IMR-90 (cell line): ENCODE measurements around the gene ARHGEF1. TPM values are rescaled to one million over a fixed set of nuclear protein-coding genes. Genes with fewer than 3 reads are reported as not detected.
"Not testable (repeated sequence)": the region's sequence is repeated elsewhere in the genome, so short reads cannot be mapped to it uniquely, and the experiment has no call there.

Experiments used
- ATAC-seq: fragments of 200-7000 bp; cut with Tn5 transposase; 2 replicates; pipeline ENCODE4 v1.9.1; 2020; ENCODE audit warnings: low read depth, mild to moderate bottlenecking, moderate library complexity
- BruUV-seq: library from RNA; stranded (reverse); fragments of 400-500 nt; replicated peaks from 2 replicates; lab custom pipeline; 2021; lab: Mats Ljungman, UMichigan
- CTCF ChIA-PET: fragments of 300-600 bp; formaldehyde crosslinking; extraction: SDS; loops from one replicate; lab custom pipeline; 2021; ENCODE audit warnings: antibody characterized with exemption; lab: Yijun Ruan, JAX
- POLR2A ChIA-PET: fragments of 300-600 bp; sonication (Branson Sonifier 250); formaldehyde crosslinking; loops from one replicate; lab custom pipeline; 2022; ENCODE audit warnings: antibody characterized with exemption; ENCODE audit not compliant: unreplicated experiment; lab: Charles Lee
- DNase-seq: peaks from one replicate; pipeline ENCODE4 v3.0.0; 2013
- H2AFZ ChIP-seq: replicated peaks from 2 replicates; pipeline ENCODE3; 2013; ENCODE audit warnings: low read length, mild to moderate bottlenecking; ENCODE audit not compliant: poor library complexity
- H2AK5ac ChIP-seq: 2 replicates; pipeline ENCODE4 v1.6.1; 2013; ENCODE audit warnings: low read depth, low read length, inconsistent platforms
- H2AK9ac ChIP-seq: replicated peaks from 2 replicates; pipeline ENCODE3; 2013; ENCODE audit warnings: mild to moderate bottlenecking, low read depth, low read length, moderate library complexity; ENCODE audit not compliant: poor library complexity
- H2BK120ac ChIP-seq: 2 replicates; pipeline ENCODE4 v1.6.1; 2013; ENCODE audit warnings: low read depth, low read length, inconsistent platforms
- H2BK15ac ChIP-seq: 3 replicates; pipeline ENCODE4 v1.6.1; 2013; ENCODE audit warnings: low read depth, low read length, inconsistent platforms
- H2BK20ac ChIP-seq: 2 replicates; pipeline ENCODE4 v1.6.1; 2013; ENCODE audit warnings: low read depth, mild to moderate bottlenecking, inconsistent platforms, low read length, moderate library complexity
- H2BK5ac ChIP-seq: 2 replicates; pipeline ENCODE4 v1.6.1; 2013; ENCODE audit warnings: mild to moderate bottlenecking, low read depth, low read length, inconsistent platforms; ENCODE audit not compliant: poor library complexity, severe bottlenecking
- H3K14ac ChIP-seq: replicated peaks from 2 replicates; pipeline ENCODE4 v1.6.1; 2013; ENCODE audit warnings: low read depth, low read length, inconsistent platforms
- H3K18ac ChIP-seq: 2 replicates; pipeline ENCODE4 v1.6.1; 2013; ENCODE audit warnings: low read depth, low read length, control low read depth
- H3K23ac ChIP-seq: 2 replicates; pipeline ENCODE4 v1.6.1; 2013; ENCODE audit warnings: low read depth, low read length, inconsistent platforms
- H3K27ac ChIP-seq: 2 replicates; pipeline ENCODE4 v1.5.1; 2013; ENCODE audit warnings: mild to moderate bottlenecking, control low read depth, low read length; ENCODE audit not compliant: insufficient read depth
- H3K27me3 ChIP-seq: 2 replicates; pipeline ENCODE4 v1.6.1; 2013; ENCODE audit warnings: low read length; ENCODE audit not compliant: control insufficient read depth, insufficient read depth
- H3K36me3 ChIP-seq: 2 replicates; pipeline ENCODE4 v1.6.1; 2013; ENCODE audit warnings: low read length, mixed read lengths; ENCODE audit not compliant: control insufficient read depth, insufficient read depth
- H3K4ac ChIP-seq: 2 replicates; pipeline ENCODE4 v1.6.1; 2013; ENCODE audit warnings: low read depth, low read length, inconsistent platforms
- H3K4me1 ChIP-seq: 2 replicates; pipeline ENCODE4 v1.6.1; 2013; ENCODE audit warnings: low read length, mixed read lengths; ENCODE audit not compliant: control insufficient read depth, insufficient read depth
- H3K4me2 ChIP-seq: 2 replicates; pipeline ENCODE4 v1.6.1; 2013; ENCODE audit warnings: low read depth, mild to moderate bottlenecking, control low read depth, low read length, moderate library complexity
- H3K4me3 ChIP-seq: 2 replicates; pipeline ENCODE4 v1.5.1; 2013; ENCODE audit warnings: low read depth, mild to moderate bottlenecking, control low read depth, low read length, moderate library complexity; ENCODE audit not compliant: insufficient read depth
- H3K56ac ChIP-seq: 2 replicates; pipeline ENCODE4 v1.6.1; 2013; ENCODE audit warnings: low read length, inconsistent platforms; ENCODE audit not compliant: insufficient read depth; ENCODE audit errors: extremely low read depth
- H3K79me1 ChIP-seq, 2 experiments: 2 replicates each; pipeline ENCODE4 v1.6.1; 2013; ENCODE audit warnings: low read length in 2 of 2, inconsistent platforms in 1 of 2, low read depth in 1 of 2
- H3K9ac ChIP-seq: 2 replicates; pipeline ENCODE4 v1.6.1; 2013; ENCODE audit warnings: low read depth, low read length, control low read depth
- H3K9me1 ChIP-seq: 2 replicates; pipeline ENCODE4 v1.6.1; 2013; ENCODE audit warnings: low read length, inconsistent platforms; ENCODE audit not compliant: insufficient read depth
- H3K9me3 ChIP-seq: 2 replicates; pipeline ENCODE4 v1.6.1; 2013; ENCODE audit warnings: low read length; ENCODE audit not compliant: control insufficient read depth, insufficient read depth
- H4K20me1 ChIP-seq: 2 replicates; pipeline ENCODE4 v1.6.1; 2013; ENCODE audit warnings: low read length, inconsistent platforms; ENCODE audit not compliant: insufficient read depth
- H4K5ac ChIP-seq: 2 replicates; pipeline ENCODE4 v1.6.1; 2013; ENCODE audit warnings: mild to moderate bottlenecking, low read depth, low read length, control low read depth
- H4K8ac ChIP-seq, 2 experiments: 2 replicates each; pipeline ENCODE4 v1.6.1; 2013; ENCODE audit warnings: low read depth in 2 of 2, low read length in 2 of 2, control low read depth in 1 of 2, inconsistent platforms in 1 of 2
- H4K91ac ChIP-seq: 2 replicates; pipeline ENCODE4 v1.6.1; 2013; ENCODE audit warnings: low read depth, low read length, inconsistent platforms; ENCODE audit not compliant: insufficient read depth
- CEBPB ChIP-seq: IDR thresholded peaks from 2 replicates; pipeline ENCODE4 v1.6.1; 2012; ENCODE audit warnings: low read depth, low read length, improper control_type of control experiment
- CHD1 ChIP-seq: IDR thresholded peaks from 2 replicates; pipeline ENCODE4 v1.6.1; 2012; ENCODE audit warnings: low read depth, low read length, improper control_type of control experiment
- MAFK ChIP-seq: IDR thresholded peaks from 2 replicates; pipeline ENCODE4 v1.6.1; 2012; ENCODE audit warnings: low read depth, low read length, improper control_type of control experiment
- MXI1 ChIP-seq: IDR thresholded peaks from 2 replicates; pipeline ENCODE4 v1.6.1; 2012; ENCODE audit warnings: low read depth, mild to moderate bottlenecking, low read length, moderate library complexity, borderline replicate concordance
- NFE2L2 ChIP-seq: fragments of 150-350 bp; IDR thresholded peaks from 2 replicates; pipeline ENCODE4 v1.6.1; 2016; ENCODE audit warnings: low read depth, mild to moderate bottlenecking, low read length
- POLR2A ChIP-seq: IDR thresholded peaks from 2 replicates; pipeline ENCODE4 v1.6.1; 2012; ENCODE audit warnings: mild to moderate bottlenecking, low read depth, low read length
- RCOR1 ChIP-seq: IDR thresholded peaks from 2 replicates; pipeline ENCODE4 v1.6.1; 2012; ENCODE audit warnings: mild to moderate bottlenecking, low read length, improper control_type of control experiment; ENCODE audit not compliant: insufficient replicate concordance
- WGBS, 2 experiments: methylation state at CpG; one replicate each; pipeline versions ENCODE4 v1.1.5 to v1.1.7; 2013; ENCODE audit warnings: missing lambda C conversion rate in 2 of 2; ENCODE audit not compliant: insufficient read length in 1 of 2; ENCODE audit errors: extremely low coverage in 2 of 2; 5-methylcytosine and 5-hydroxymethylcytosine counted together
- dilution Hi-C: fragments of 300-500 bp; cut with HindIII; formaldehyde crosslinking; loops from one replicate; pipeline ENCODE4 v1.14.3; 2018; ENCODE audit warnings: low sequenced_read_pairs; ENCODE audit not compliant: unreplicated experiment
- in situ Hi-C: fragments of 300-500 bp; cut with MboI; formaldehyde crosslinking; loops from 3 replicates; pipeline ENCODE4 v1.14.3; 2019; ENCODE audit warnings: low sequenced_read_pairs, inconsistent platforms, mixed read lengths
- intact Hi-C: fragments of 100-400 bp; cut with micrococcal nuclease; formaldehyde crosslinking; loops from 2 replicates; pipeline ENCODE4 v1.10.0; 2022
- polyA plus RNA-seq, 3 experiments: library from polyadenylated mRNA; depleted of rRNA; stranded (reverse); fragments of >200 nt; gene quantifications; 2 replicates each; pipeline ENCODE4 v1.2.3, GENCODE V29; 2012; ENCODE audit warnings: low replicate concordance in 1 of 3
- total RNA-seq: library from RNA; depleted of rRNA; stranded (reverse); fragments of >200 nt; gene quantifications from 2 replicates; pipeline ENCODE4 v1.2.3, GENCODE V29; 2012

Gene ARHGEF1
- total and polyA plus RNA-seq, 2 of the 4 experiments (the other 2 are of a cell fraction) = 11.5 to 47.1 TPM

DNA sequence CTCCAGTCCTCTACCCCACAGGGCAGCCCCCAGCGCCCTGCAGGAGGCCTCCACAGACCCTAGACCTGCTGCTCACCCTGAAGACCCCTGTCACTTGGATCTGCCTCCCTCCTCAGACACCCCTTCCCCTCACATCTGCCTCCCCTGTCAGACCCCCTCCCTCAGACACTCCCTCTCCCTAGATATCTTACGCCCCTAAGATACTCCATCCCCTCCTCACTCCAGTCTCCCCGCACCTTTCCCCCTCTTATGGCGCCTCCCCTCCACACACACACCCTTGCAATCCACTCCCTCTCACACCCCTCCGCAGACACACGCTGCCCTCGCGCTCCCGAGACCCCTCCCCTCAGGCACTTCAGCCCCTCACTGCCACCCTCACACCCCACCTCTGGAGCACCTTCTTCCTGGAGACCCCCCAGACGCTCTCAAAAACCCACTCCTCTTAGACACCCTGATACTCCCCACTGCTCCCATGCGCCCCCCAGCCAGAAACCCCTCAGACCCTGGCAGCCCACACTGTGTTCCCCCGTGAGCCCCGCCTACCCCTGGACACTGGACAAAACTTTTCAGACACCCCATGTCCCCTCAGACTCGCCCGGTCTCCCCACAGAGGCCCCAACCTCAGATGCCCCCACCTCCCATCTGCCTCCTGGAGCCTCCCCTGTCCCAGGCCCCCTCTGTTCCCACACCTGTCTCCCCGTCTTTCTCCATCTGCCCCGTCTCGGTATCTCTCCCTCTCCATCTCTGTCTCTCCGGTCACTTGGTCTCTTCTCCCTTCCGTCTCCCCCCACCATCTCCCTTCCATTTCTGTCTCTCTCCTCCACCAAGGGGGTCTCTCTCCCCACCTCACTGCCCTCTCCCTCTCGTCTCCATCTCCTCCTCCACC, 30.8 kb downstream of the ARHGEF1 start:
- in situ Hi-C loops (no loop called here), dilution Hi-C loops (no loop called here), intact Hi-C loops (no loop called here)
- Histone ChIP-seq H2BK120ac (no peak overlapping the region), H3K56ac (no peak overlapping the region), H3K9me1 (peaks cover 8% of the 10 kb centered on the region), H2BK20ac (no peak overlapping the region), H4K20me1 (peaks cover 28% of the 10 kb centered on the region), H3K9me3 (no peaks in the 10 kb centered on the region), H2AFZ (no peak overlapping the region), H3K14ac (no peak overlapping the region), H3K4me1 (0 out of 2 replicates have a peak, but pooled peaks cover 2% of the 10 kb centered on the region), H3K36me3 (no peaks in the 10 kb centered on the region), H2AK5ac (no peak overlapping the region), H2BK15ac (no peak overlapping the region), H3K4ac (no peak overlapping the region), H4K91ac (no peak overlapping the region), H3K27ac (no peak overlapping the region), H3K27me3 (peaks cover 72% of the 10 kb centered on the region), H4K8ac (no peak overlapping the region), H2AK9ac (no peak overlapping the region), H4K5ac (no peak overlapping the region), H3K18ac (no peak overlapping the region), H2BK5ac (no peak overlapping the region), H3K4me3 (no peak overlapping the region), H3K9ac (no peak overlapping the region), H3K4me2 (no peak overlapping the region), H3K23ac (no peak overlapping the region), H3K79me1 (no peaks in the 10 kb centered on the region)
- DNase-seq (no peak), ATAC-seq (no peak)
- TF ChIP-seq POLR2A (no peak), CEBPB (no peak), MAFK (no peak), MXI1 (no peak), CHD1 (no peak), RCOR1 (no peak), NFE2L2 (no peak)
- BruUV-seq = no TSS peak
- CTCF ChIA-PET = no interaction called here
- 4% methylated on average over 16 of the region's 21 CpGs; no CpG with 5 or more reads in 1 of the 2 experiments for WGBS, 2 experiments
- POLR2A ChIA-PET = no interaction called here

- peaks cover 78% of the 10 kb centered on the region for H3K27me3 ChIP-seq
- H3K18ac ChIP-seq, H3K36me3 ChIP-seq, ATAC-seq, dilution Hi-C loops, H2BK5ac ChIP-seq, CTCF ChIA-PET, H2BK20ac ChIP-seq, BruUV-seq, H3K4me1 ChIP-seq, H4K91ac ChIP-seq, intact Hi-C loops, H3K4me3 ChIP-seq, H3K27ac ChIP-seq, H2AFZ ChIP-seq, H2AK5ac ChIP-seq, H3K23ac ChIP-seq, H3K79me1 ChIP-seq, POLR2A ChIA-PET, H3K9me3 ChIP-seq, H2BK15ac ChIP-seq, H2BK120ac ChIP-seq, H3K4me2 ChIP-seq, H4K5ac ChIP-seq, H3K56ac ChIP-seq, DNase-seq, H4K8ac ChIP-seq, H2AK9ac ChIP-seq, H3K14ac ChIP-seq, H3K4ac ChIP-seq, H3K9ac ChIP-seq, in situ Hi-C loops: not testable (repeated sequence)
- peaks cover 25% of the 10 kb centered on the region for H4K20me1 ChIP-seq
- H3K9me1 ChIP-seq = peaks cover 11% of the 10 kb centered on the region
- 0% methylated on average over 1 of the region's 5 CpGs; no CpG with 5 or more reads in 1 of the 2 experiments for WGBS, 2 experiments
Observed at GRCh38 chr19:41914424-41914834, 31.4 kb downstream of the ARHGEF1 start.
